C4-2B (cell line): ENCODE data around the gene C17orf107.

Experiments
- ZFX ChIP-seq: fragments of 450-650 bp; IDR thresholded peaks from 2 replicates; pipeline ENCODE4 v1.6.1; 2017
- TF ChIP-seq, protein P1 (sequence below): fragments of 450-650 bp; conservative IDR thresholded peaks from 2 replicates; pipeline ENCODE4 v1.5.1; 2017; ENCODE audit warnings: mild to moderate bottlenecking

DNA sequence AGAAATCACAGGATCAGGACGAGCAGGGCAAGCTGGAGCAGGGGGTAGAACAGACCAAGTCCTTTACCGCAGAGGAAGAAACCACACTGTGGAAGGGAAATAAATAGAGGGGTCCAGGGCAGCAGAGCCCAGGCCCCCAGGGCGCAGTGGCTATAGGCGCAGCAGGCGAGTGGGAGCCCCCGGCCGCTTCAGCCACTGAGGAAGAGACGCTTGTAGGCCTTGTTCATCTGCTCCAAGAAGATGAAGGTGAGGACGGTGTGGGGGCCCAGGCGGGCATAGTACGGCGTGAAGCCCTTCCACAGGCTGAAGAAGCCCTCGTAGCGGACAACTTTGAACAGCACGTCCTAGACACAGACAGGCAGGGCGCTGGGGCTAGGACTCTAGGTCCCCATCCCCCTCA, 38.2 kb downstream of the C17orf107 start:
- TF ChIP-seq, protein P1, sequence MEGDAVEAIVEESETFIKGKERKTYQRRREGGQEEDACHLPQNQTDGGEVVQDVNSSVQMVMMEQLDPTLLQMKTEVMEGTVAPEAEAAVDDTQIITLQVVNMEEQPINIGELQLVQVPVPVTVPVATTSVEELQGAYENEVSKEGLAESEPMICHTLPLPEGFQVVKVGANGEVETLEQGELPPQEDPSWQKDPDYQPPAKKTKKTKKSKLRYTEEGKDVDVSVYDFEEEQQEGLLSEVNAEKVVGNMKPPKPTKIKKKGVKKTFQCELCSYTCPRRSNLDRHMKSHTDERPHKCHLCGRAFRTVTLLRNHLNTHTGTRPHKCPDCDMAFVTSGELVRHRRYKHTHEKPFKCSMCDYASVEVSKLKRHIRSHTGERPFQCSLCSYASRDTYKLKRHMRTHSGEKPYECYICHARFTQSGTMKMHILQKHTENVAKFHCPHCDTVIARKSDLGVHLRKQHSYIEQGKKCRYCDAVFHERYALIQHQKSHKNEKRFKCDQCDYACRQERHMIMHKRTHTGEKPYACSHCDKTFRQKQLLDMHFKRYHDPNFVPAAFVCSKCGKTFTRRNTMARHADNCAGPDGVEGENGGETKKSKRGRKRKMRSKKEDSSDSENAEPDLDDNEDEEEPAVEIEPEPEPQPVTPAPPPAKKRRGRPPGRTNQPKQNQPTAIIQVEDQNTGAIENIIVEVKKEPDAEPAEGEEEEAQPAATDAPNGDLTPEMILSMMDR, result no peak
- no peak for TF ChIP-seq ZFX
